ENCODE results near the gene PRDM5. TPM values are rescaled to one million over a fixed set of nuclear protein-coding genes. Genes with fewer than 3 reads are reported as not detected.

PRDM5 gene
- total and polyA plus RNA-seq, 10 of the 15 experiments (the other 5 are each of a cell fraction or from before 2014, with no cell fraction given) = 0.07 TPM; not detected in 9

- intact Hi-C loops (cut with micrococcal nuclease; ENCODE audit: unreplicated experiment) (no loop called here), in situ Hi-C loops (cut with MboI) (no loop called here)
- no peaks in the 10 kb centered on the region for H3K4me1 ChIP-seq (ENCODE audit: control insufficient read depth, insufficient read depth, low read length)
- H3K9me3 ChIP-seq (replicated peaks; ENCODE audit: control insufficient read depth, insufficient read depth, low read length) = peaks cover 3% of the 10 kb centered on the region; the same call in 2 of the 3 replicates
- ChIA-PET SMC1A (ENCODE audit: uncharacterized antibody, unreplicated experiment) (interaction anchor here (0.6 kb wide), 1 partner anchor 122 kb away, joined by 3 read pairs; no protein-coding TSS in a partner anchor), RAD21 (ENCODE audit: unreplicated experiment) (no interaction called here), CTCF (interaction anchor here (0.6 kb wide), 1 partner anchor 1148 kb away, joined by 3 read pairs; no protein-coding TSS in a partner anchor), POLR2A (no interaction called here)
- TF ChIP-seq EGR1 (IDR thresholded peaks at IDR 0.05; ENCODE audit: borderline replicate concordance in 1 of 2, low read depth in 2 of 2, low read length in 2 of 2) (no peak), TARDBP (IDR thresholded peaks at IDR 0.05; ENCODE audit: borderline replicate concordance) (no peak), REST (IDR thresholded peaks at IDR 0.05; ENCODE audit: low read depth, low read length) (no peak), NFYB (IDR thresholded peaks at IDR 0.05; ENCODE audit: insufficient read depth, low read depth, low read length) (no peak)
- BruUV-seq (replicated peaks) = no TSS peak
- no peak overlapping the region for H3K27ac ChIP-seq (ENCODE audit: control insufficient read depth, insufficient read depth)
- no peak overlapping the region for H3K4me3 ChIP-seq
- WGBS (ENCODE audit: insufficient coverage, insufficient replicate concordance, low lambda C conversion rate, missing lambda C conversion rate) = 7% methylated on average over 8 of the region's 8 CpGs
- DNase-seq (ENCODE audit: low read depth, low spot score) (no peak), ATAC-seq (no peak), FAIRE-seq (no peak)
- H3K27me3 ChIP-seq (replicated peaks in 1 of 2; ENCODE audit: control insufficient read depth in 2 of 2, insufficient read depth in 2 of 2, low read length in 1 of 2) = no peaks in the 10 kb centered on the region
- no peak overlapping the region for H3K9ac ChIP-seq (ENCODE audit: control insufficient read depth, insufficient read depth, low read length)
- no peaks in the 10 kb centered on the region for H4K20me1 ChIP-seq (ENCODE audit: control insufficient read depth, insufficient read depth)
- H2AFZ ChIP-seq (ENCODE audit: control insufficient read depth, low read depth, low read length) = no peak overlapping the region
- no peak overlapping the region for H3K4me2 ChIP-seq (ENCODE audit: control insufficient read depth, insufficient read depth)
- H3K79me2 ChIP-seq (ENCODE audit: control insufficient read depth, insufficient read depth, low read length) = no peaks in the 10 kb centered on the region
- no peaks in the 10 kb centered on the region for H3K36me3 ChIP-seq (ENCODE audit: control insufficient read depth in 2 of 2, insufficient read depth in 2 of 2, low read length in 1 of 2)
Measured at GRCh38 chr4:120839334-120839973, 83.1 kb downstream of the PRDM5 start.
